Right kidney (tissue), 1 donor: ENCODE results near the gene HOXC10.

Source experiments
- DNase-seq: peaks from one replicate; pipeline ENCODE4 v3.0.0-alpha.2; 2016

HOXC10 gene

DNA sequence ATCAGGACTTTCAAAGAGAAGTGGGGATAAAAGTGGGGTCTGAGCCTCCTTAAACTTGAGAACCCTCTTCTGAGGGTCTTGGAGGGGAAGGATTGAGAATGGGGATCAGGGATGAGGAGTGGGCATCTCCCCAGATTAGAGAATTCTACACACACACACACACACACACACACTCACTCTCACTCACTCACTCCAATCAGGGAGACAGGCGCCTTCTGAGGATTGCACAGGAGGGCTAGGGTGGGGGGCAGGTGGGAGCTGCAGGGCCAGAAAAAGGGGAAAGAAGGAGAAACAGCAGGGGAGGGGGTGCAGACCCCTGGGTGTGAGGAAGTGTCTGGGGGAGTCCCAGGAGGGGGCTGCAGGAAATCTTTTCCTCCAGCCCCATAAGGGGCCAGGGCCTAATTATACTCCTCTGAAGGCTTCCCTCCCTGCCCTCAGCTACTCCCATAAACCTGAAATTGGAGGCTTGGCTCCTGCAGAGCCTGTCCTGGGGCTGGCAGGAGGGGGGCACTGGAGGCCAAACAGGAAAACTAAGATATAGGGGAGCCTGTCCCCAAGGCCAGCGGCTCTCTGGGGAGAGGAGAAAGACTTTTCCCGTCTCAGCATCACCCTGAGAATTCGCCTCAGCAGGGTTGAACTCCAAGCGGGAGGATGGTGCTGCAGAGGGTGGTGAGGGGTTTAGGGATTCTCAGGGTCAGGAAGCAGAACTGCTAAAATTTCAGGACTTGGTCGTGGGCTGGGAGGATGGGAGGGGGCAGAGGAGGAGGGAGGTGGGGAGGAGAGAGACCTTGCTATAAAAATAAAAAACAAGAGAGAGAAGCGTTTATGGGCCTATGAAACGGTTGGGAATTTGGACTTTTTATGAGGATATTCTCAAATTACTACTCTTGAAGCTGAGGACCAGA is 16.6 kb downstream of the HOXC10 start:
- DNase-seq = peak; percentile 74

DNA sequence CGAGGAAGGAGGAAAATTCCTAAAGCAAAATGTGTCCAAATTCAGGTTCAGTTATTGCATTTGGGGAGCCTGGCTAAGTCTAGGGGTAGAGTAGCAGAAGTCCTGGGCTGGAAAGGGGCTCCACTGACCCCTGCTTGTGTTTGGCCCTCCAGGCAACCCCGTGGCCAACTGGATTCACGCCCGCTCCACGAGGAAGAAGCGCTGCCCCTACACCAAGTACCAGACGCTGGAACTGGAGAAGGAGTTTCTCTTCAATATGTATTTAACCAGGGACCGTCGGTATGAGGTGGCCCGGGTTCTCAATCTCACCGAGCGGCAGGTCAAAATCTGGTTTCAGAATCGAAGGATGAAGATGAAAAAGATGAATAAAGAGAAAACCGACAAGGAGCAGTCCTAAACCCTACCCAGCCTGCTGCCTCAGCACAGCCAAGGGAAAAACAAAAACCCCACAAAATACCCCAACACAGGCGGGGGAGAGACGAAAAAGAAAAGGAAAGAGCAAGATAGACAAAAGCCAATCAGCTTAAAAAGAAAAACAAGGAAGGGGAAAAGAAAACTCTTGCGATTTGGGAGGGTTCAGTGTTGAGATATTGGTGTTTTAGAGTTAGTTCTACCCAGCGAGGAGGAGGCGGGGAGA is 17.4 kb downstream of the HOXC10 start:
- DNase-seq = peak; percentile 67

DNA sequence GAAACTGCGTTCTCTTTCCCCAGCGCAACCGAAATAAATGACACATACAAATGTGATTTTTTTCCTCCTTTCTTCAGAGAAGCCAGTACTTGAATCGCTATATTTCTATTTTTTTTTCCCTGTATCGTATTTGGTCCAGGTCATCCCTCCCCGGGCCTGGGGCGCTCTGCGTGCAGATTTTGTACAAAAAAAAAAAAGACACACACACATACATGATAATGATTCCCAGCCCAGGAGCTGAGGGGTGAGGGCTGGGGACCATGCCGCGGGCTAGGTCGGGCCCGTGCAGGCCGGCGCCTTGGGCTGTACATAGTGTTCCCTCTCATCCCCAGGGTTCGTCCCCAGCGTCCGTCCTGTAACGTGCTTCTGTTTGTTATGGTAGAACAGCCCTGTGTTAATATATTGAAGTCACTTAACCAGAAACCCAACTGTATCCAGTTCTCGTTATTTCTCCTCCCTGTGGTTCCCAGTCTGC is 18.0 kb downstream of the HOXC10 start:
- peak; percentile 67 for DNase-seq

DNA sequence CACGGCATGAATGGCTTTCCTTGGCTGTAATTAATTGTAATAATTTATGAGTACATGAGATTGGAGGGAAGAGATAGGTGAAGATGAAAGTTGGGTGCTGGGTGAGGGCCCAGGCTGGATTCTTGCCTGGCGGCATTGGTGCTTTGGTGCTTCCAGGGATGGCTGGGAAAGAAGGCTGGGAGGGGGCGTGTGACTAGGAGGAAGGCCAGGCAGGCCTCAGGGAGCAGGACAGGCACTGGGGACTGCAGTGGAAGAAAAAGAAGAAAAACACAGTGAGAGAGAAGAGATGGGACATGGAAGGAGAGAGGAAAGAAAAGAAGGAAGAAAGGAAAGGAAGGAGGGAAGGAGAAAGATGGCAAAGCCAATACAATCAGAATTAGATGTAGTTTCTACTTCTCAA is 18.7 kb downstream of the HOXC10 start:
- peak; percentile 74 for DNase-seq

DNA sequence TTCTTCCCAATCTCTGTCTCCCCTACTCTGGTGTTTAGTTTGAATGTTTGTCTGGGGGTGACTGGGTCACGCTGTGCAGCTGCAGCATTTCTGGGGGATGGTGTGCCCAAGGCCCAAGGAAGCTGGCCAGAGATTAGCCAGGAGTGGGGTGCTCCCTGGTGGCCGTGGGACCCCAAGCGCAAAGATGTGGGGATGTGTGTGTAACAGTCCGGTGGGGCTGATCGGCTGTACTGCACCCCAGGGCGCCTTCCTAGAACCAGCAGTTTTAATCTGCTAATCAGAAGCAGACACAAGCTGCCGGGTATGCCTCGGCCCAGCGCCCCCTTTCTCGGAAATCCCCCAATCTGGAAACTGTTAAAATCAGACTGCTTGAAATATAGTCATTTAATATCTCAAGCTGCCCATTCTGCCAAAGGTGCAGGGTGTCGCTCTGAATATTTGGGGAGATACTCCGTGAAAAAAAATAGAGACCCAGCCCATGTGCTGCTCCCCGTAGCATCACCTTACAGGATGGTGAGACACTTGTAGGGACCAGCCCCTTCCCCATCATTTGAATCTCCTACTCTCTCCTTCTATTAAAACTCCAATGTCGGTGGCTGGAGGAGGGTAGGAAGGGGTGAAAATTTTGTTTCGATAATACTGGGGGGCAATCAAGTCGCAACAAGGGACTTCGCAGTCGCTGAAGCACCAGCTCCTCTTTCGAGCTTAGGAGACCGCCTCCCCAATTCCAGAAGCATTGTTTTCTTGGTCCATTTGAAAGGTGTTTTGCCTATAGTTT is 19.3 kb downstream of the HOXC10 start:
- DNase-seq = no peak

DNA sequence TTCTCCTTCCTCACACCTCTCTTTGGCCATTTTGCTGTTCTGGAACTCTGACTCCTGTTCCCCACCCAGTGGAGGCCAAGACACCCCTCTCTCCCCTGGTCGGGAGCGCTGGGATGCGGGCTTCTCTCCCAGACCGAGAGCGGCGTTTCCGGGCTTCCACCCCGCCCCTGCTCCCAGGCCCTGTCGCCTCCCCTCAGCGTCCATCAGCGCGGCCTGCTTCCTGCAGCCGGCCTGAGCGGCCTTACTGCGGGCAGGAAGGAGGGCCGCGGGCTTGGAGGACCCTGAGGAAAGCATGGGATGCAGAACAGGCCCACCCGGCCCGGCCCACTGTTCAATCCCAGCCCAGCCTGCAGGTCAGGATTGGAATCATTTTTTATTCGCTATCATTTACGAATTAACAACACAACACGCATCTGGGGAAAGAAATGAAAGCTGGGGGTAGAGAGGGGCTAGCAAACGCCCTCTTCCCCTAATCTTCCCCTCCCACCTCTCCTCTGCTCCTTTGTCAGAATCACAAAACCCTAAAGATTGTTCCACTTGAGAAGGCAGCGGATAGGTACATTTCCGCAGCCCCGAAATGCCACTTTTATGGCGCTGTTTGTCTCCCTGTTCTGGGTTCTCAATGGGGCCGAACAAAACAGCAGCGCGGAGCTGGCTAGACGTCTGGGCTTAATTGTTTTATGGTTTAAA is 20.0 kb downstream of the HOXC10 start:
- DNase-seq = peak; percentile 82

DNA sequence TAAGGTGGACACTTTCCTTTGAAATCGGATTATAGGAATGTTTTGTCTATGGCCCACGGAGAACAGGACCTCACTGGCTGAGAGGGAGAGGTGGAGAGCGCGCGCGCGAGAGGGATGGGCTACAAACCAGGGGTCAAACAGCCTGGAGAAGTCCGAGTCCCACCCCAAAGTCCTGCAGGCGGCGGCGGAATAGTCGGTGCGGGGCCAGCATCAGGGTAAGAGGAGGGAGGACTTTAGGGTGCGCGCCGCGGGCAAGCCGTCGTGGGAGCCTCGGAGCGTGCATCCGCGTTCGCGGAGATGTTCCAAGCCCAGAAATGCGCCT is 20.5 kb downstream of the HOXC10 start:
- peak; percentile 86 for DNase-seq

DNA sequence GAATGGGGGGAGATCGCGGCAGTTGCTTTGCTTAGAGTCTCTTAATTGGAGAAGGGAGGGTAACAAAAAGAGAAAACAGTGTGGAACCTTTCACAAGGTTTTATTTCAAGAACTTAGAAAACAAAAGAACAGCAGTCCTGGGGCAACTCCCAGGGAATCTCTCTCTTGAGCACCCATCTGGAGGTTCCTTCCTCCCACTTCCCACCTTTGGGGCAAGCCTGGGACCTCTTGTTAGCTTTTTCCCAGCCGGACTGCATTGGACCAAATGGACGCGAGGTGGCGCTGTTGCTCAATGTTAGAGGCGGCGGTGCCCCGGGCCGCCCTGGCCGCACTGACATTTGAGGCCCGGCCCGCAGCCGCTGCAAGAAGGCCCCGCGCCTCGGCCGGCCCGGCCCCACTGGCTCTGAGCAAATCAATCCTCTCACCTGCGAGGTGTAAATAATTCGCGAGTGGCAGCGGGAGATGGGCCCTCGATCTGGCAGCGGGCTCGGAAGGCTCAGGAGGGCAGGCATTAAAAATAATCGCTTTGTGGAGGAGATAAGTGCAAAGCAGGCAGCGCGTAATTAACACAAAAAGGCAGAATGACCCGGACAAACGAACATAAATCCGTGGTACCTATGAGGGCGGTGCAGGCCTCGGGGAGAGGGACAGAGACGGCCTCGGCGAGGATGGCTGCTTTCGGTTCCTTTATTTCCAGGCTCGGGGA is 21.1 kb downstream of the HOXC10 start:
- peak; percentile 93 for DNase-seq

DNA sequence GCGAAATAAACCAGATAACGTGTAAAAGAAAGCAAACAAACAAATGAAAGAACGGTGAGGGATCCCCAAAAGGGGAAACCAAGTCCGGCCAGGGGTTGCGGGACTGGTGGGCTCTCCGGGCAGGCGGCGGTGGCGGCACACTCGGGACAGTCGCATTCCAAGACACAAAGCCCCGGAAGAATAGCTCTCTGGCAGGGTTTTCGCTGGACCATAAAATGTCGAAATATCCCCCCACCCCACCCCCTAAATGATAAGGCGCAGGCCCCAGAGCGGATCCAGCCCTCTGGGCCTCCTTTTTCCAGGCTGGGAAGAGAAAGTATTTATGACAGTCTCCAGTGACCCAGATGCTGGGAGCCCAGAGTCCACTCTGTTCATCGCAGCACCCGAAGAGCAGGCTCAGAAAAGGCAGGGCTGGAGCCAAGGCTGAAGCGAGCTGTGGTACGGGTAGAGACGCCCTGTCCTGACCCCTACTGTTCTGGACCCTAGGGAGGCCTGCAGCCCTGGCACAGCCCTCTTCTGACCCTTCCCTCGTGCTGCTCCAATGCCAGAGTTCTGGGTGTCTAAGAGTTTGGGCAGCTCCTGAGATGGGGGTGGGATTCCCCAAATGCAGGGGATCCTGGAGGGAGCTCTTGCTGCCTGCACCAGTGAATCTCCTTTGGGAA is 21.7 kb downstream of the HOXC10 start:
- DNase-seq = no peak

DNA sequence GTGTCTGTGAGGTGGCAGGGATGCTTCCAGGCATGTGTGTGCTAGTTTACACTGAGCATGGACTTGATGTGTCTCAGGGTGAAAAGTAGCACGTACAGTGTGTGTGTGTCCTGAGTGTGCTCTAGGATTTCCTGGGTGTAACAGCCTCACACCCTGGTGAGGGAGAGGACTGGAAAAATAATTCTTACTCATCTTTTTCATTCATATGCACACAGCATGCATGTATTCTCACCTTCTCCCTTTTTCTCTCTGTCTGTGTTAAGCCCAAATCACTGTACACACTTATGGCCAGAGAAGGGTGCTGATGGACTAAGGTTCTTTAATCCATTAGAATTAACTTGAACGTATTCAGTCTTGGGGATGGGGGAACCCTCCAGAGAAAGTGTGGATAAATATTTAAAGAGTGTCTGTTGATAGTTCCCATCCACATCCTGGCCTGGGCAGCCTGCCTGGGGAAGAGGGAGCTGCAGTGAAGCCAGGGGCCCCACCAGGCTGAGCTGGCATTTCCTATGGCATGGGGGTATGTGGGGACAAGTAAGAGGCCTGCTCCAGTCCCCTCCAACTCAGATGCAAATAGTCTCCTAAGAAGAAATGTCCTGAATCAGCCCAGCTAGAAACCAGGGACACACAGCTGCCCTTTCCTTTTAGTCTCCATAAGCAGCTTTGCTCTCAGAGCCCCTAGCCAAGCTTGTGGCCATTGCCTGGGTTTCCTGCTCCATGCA is 22.8 kb downstream of the HOXC10 start:
- no peak for DNase-seq

DNA sequence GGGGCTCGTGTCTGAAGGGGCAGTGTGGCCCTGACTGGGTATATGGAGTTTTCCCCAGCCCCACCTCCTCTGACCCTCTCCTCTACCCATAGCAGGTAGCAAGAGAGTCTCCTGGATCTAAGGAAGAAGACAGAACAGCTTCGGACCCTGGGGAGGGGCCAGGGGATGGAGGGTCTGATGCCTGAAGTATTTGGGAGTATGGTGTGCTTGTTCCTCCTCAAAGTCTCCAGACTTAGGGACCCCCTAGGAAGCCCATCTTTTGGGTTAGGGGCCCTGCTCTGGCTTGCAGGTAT is 23.3 kb downstream of the HOXC10 start:
- no peak for DNase-seq

DNA sequence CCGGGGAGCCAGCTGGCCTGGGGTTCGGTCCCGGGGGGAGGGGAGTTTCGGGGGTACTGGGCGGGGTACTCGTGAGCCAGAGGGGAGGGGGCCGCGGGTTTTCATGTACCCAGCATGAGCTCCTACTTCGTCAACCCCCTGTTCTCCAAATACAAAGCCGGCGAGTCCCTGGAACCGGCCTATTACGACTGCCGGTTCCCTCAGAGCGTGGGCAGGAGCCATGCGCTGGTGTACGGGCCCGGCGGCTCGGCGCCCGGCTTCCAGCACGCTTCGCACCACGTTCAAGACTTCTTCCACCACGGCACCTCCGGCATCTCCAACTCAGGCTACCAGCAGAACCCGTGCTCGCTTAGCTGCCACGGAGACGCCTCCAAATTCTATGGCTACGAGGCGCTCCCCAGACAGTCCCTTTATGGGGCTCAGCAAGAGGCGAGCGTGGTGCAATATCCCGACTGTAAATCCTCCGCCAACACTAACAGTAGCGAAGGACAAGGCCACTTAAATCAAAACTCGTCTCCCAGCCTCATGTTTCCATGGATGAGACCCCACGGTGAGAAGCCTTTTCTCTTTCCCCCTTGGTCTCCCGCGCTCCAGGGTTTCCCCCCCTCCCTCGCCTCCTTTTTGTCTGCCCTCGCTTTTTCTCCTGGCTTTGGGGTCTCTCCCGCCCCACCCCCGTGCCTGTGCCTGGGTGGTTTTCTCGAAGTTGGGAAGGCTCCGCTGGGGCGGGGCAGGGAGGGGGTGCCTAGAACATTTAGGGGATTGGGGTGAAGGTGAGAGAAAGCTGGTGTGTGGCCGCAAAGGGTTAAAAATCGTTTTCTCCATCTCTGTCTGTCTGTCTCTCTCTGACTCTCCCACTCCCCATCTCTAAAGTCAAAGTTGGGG is 24.5 kb downstream of the HOXC10 start:
- DNase-seq = peak; percentile 78

DNA sequence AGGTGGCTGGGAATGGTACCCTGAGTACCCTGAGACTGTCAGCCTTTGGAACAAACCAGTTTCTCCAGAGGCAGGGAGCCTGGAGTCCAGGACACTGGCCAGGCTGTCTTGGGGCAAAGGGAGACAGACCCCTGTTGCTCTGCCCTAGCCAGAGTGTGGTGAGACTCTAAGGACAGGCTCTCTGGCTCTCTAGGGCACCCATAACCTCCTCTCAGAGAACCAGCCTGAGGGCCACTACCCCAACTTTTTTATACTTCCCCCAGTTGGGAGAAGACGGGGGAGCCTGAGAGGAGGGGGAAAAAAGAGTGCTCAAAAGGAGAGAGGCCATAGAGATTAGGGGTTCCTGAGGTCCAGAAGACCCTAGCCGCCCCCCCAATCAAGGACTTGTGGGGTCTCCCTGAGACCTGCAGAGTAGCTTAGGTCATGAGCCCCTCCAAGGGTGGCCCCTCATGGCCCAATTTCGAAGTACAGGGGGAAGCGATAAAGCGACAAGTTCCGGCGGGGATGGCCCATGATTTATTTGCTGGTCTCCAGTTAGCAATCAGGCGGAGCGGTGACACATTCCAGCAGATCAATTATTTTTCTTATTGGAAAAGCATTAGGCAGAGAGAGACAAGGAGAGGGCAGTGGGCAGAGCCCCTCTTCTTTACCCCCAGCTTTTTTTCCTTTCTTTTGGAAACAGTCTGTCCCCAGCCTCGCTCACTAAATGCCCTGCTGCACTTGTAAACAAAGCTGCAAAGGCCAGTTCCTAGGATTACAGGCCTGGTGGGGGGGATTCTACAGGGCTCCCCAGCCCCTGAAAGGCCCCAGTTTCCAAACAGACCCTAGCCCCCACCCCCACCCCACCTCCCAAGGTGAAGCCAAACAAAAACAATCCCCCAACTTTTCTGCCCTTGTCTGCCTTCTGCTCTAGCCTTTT is 25.4 kb downstream of the HOXC10 start:
- DNase-seq = peak; percentile 74

DNA sequence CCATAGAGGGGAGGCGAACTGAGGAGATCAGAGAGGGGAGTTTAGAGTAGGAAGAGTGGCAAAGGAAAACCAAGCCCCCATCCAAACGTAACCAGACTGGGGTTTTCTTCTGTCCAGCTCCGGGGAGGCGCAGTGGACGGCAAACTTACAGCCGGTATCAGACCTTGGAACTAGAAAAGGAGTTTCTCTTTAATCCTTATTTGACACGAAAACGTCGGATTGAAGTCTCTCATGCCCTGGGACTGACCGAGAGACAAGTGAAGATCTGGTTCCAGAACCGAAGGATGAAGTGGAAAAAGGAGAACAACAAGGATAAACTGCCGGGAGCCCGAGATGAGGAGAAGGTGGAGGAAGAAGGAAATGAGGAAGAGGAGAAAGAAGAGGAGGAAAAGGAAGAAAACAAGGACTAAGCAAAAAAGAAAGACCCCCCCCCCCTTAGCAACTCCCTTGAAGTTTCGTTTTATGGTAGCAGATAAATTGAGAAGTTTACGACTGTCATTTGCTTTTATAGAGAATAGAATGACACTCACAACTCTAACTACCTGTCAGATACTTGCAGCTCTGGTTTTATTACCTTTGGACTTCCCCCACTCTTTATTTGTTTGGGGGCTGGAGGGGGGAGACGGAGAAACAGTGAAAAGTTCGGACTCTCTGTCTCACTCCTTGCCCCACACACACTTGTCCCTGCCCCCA is 26.2 kb downstream of the HOXC10 start:
- no peak for DNase-seq

DNA sequence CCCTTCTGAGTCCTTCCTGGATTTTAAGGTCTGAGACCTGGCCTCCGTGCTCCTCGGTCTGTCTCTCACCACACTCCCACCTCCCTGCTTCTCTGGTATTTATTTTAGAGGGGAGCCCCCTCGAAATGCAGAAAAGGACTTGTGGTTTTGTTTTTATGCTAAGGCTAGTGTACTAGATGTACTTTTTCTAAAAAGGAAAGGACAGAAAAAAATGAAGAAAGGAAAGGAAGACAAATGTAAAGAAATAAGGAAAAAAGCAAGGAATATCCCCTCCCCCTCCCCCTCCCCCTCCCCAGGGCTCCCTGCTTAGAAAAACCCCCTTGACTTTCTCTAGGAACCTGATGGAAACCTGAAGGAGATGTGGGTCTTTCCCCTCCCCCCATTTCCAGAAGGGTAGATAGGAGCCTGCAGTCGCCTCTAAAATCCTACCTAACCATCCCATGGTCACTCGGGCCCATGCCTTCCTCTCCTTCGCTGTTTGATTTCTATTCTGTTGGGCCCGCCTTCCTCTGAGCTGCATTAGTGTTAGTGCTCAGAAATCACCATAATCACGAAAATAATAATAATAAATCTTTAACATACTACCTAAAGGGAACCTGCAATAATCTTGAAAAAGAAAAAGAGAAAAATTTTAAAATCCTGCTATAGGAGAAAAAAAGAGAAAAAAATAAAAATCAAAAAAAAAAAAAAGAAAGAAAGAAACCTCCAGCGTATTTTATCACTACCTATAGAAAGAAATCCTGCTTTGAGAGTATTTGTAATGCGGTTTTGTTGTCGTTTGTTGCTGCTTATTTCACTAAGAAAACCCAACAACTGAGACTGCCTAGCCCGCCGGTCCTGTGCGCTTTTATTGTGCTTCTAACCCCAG is 27.0 kb downstream of the HOXC10 start:
- no peak for DNase-seq

DNA sequence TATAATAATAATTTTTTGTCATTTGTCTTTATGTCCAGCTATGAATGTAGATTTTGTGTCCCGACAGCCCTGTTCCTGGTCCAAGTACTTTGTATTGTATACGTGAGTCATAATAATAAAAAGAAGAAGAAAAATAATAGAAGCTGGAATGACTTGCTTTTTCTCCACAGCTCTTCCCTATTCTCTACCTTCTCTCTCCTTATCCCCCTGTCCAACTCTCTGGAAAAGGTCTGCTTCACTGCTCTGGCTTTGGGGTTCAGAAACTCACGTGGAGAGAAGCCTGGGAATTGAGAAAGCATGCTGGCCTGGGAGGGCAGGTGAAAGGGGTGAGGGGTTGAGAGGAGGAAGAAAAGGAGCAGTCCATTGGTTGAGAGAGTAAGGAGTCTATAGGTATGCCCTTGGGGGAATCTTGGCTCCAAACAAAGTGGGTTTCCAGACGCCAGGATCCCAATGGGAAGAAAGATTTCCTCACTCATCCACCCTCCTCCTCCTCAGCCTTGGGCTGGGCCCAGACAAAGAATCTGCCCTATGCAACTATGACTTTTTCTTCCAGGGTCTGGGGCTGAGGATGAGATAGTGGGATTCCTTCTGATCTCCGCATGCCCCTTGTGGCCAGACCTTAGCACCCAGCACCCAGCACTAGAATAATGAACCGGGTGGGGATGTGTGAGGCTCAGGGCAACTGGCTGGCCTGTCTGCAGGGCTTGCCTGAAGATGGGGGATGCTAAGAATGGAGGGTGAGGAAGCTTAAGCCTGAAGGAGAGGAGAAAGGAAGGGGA is 27.9 kb downstream of the HOXC10 start:
- DNase-seq = no peak
